PC-3 (cell line): Measurements from ENCODE around the gene SLC35F3. TPM values are rescaled to one million over a fixed set of nuclear protein-coding genes. Genes with fewer than 3 reads are reported as not detected.

Experiments used
- ATAC-seq: fragments of 200-7000 bp; cut with Tn5 transposase; 2 replicates; pipeline ENCODE4 v1.9.1; 2020; ENCODE audit warnings: mild to moderate bottlenecking, moderate library complexity
- BruUV-seq: library from RNA; stranded (reverse); fragments of 400-500 nt; replicated peaks from 2 replicates; lab custom pipeline; 2021; lab: Mats Ljungman, UMichigan
- CTCF ChIA-PET: fragments of 300-600 bp; sonication (Branson Sonifier 250); formaldehyde crosslinking; loops from one replicate; lab custom pipeline; 2022; ENCODE audit warnings: antibody characterized with exemption; lab: Charles Lee
- POLR2A ChIA-PET: fragments of 300-600 bp; sonication (Branson Sonifier 250); formaldehyde crosslinking; loops from one replicate; lab custom pipeline; 2022; ENCODE audit warnings: antibody characterized with exemption; ENCODE audit not compliant: unreplicated experiment; lab: Charles Lee
- DNase-seq: peaks from one replicate; pipeline ENCODE4 v3.0.0-alpha.2; 2015
- H2AFZ ChIP-seq: fragments of 300-600 bp; sonication (generic); 2 replicates; pipeline ENCODE4 v1.6.0; 2016; ENCODE audit warnings: antibody characterized with exemption, low read length
- H3F3A ChIP-seq: fragments of 300-600 bp; sonication (generic); one replicate; pipeline ENCODE4 v1.6.0; 2017; ENCODE audit warnings: antibody characterized with exemption, low read length, control low read depth, mild to moderate bottlenecking; ENCODE audit not compliant: unreplicated experiment
- H3K27ac ChIP-seq: fragments of 300-600 bp; sonication (generic); 2 replicates; pipeline ENCODE4 v1.5.1; 2016; ENCODE audit warnings: mild to moderate bottlenecking, low read length
- H3K27me3 ChIP-seq: fragments of 300-600 bp; sonication (generic); 2 replicates; pipeline ENCODE4 v1.6.1; 2016; ENCODE audit warnings: low read length, mixed read lengths
- H3K36me3 ChIP-seq: fragments of 300-600 bp; sonication (generic); 2 replicates; pipeline ENCODE4 v1.6.1; 2016; ENCODE audit warnings: low read depth, mixed run types, low read length, mixed read lengths
- H3K4me1 ChIP-seq: fragments of 300-600 bp; sonication (generic); 2 replicates; pipeline ENCODE4 v1.5.1; 2016; ENCODE audit warnings: low read length; ENCODE audit not compliant: insufficient read depth
- H3K4me2 ChIP-seq: fragments of 300-600 bp; sonication (generic); 2 replicates; pipeline ENCODE4 v1.6.0; 2016; ENCODE audit warnings: low read length
- H3K4me3 ChIP-seq: fragments of 300-600 bp; sonication (generic); 2 replicates; pipeline ENCODE4 v1.5.1; 2016; ENCODE audit warnings: mild to moderate bottlenecking, low read length, mixed read lengths
- H3K79me2 ChIP-seq: fragments of 300-600 bp; sonication (generic); 2 replicates; pipeline ENCODE4 v1.6.1; 2017; ENCODE audit warnings: low read length, mixed read lengths
- H3K9ac ChIP-seq: fragments of 300-600 bp; sonication (generic); 2 replicates; pipeline ENCODE4 v1.6.0; 2016; ENCODE audit warnings: mild to moderate bottlenecking, low read length
- H3K9me2 ChIP-seq: fragments of 300-600 bp; sonication (generic); replicated peaks from 2 replicates; pipeline ENCODE4 v1.6.1; 2016; ENCODE audit warnings: mixed run types, low read length, mixed read lengths
- H3K9me3 ChIP-seq: fragments of 300-600 bp; sonication (generic); 2 replicates; pipeline ENCODE4 v1.6.1; 2016; ENCODE audit warnings: low read length, mixed read lengths
- H4K20me1 ChIP-seq: fragments of 300-600 bp; sonication (generic); 2 replicates; pipeline ENCODE4 v1.6.1; 2016; ENCODE audit warnings: low read length, mixed read lengths
- CTCF ChIP-seq: fragments of 300-600 bp; sonication (generic); conservative IDR thresholded peaks from 2 replicates; pipeline ENCODE4 v1.5.1; 2017; ENCODE audit warnings: antibody characterized with exemption, low read depth, mild to moderate bottlenecking, low read length
- EZH2 ChIP-seq: fragments of 300-600 bp; sonication (generic); IDR thresholded peaks from one replicate; pipeline ENCODE4 v1.6.1; 2017; ENCODE audit warnings: antibody characterized with exemption, mild to moderate bottlenecking, low read length; ENCODE audit not compliant: unreplicated experiment
- EZH2phosphoT487 ChIP-seq: fragments of 300-600 bp; sonication (generic); IDR thresholded peaks from 2 replicates; pipeline ENCODE4 v1.6.1; 2018; ENCODE audit warnings: mild to moderate bottlenecking, antibody characterized with exemption, low read length, borderline replicate concordance
- intact Hi-C: fragments of 100-400 bp; cut with micrococcal nuclease; formaldehyde crosslinking; loops from 2 replicates; pipeline ENCODE4 v1.9.0; 2023
- total RNA-seq: library from RNA; depleted of rRNA; stranded (reverse); fragments of >200 nt; gene quantifications from 2 replicates; pipeline ENCODE4 v1.2.3, GENCODE V29; 2014

The SLC35F3 gene
- total RNA-seq, 1 experiment from 2014 or later = 17.7 TPM

DNA sequence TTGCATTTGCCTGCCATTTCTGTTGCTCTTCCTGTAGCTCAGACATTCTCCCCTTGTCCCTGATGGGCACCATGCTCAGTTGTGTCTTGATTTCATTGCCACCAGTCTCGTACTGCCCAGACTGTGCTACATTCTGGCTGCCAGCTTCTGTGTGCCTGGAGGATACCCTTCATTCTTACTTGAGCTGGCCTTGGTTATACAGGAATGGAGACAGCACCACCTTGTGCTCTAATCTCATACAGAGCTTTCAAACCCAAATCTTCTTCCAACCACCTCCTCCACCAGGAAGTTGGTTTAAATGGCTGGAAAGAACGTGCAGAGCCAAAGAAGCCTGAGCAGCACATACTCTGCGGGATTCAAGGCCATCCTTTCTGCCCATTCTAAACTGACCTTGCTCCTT lies 165.3 kb downstream of the SLC35F3 start:
- no peak overlapping the region for H3K4me3 ChIP-seq
- no peak overlapping the region for H2AFZ ChIP-seq
- peaks cover 18% of the 10 kb centered on the region for H3K79me2 ChIP-seq
- BruUV-seq = no TSS peak
- H3K9me3 ChIP-seq = 0 out of 2 replicates have a peak, but pooled peaks cover 8% of the 10 kb centered on the region
- DNase-seq = peak; percentile 52
- peaks cover 21% of the 10 kb centered on the region for H3K4me1 ChIP-seq
- intact Hi-C loops = loop anchor here (5.0 kb wide), 2 partner anchors 592 to 767 kb away; no protein-coding TSS in a partner anchor
- no peak overlapping the region for H3K9ac ChIP-seq
- H3K27ac ChIP-seq = no peak overlapping the region
- H3K9me2 ChIP-seq = no peaks in the 10 kb centered on the region
- ChIA-PET POLR2A (no interaction called here), CTCF (no interaction called here)
- 0 out of 2 replicates have a peak, but pooled peaks cover 10% of the 10 kb centered on the region for H3K36me3 ChIP-seq
- no peaks in the 10 kb centered on the region for H3K27me3 ChIP-seq
- no peak overlapping the region for H3K4me2 ChIP-seq
- no peaks in the 10 kb centered on the region for H3F3A ChIP-seq
- no peaks in the 10 kb centered on the region for H4K20me1 ChIP-seq
- TF ChIP-seq EZH2phosphoT487 = no peak
- TF ChIP-seq CTCF = peak; percentile 71
- ATAC-seq = peak; percentile 69

DNA sequence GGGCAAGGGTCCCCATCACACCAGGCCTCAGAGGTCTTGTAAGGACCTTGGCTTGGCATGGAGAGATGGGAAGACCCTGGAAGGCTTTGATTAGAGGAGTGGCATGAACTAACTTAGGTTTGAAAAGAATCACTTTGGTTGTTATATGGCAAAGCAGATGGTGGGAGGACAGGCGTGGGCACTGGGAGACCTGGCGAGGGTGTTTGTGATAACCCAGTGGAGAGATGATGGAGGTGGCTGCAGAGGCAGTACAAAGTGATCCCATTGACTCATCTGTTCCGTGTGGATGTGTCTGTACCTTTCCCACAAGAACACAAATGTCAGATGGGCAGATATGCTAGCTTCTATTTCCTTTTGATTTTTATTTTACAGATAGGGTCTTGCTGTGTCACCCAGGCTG lies 168.3 kb downstream of the SLC35F3 start:
- Histone ChIP-seq H3K36me3 (0 out of 2 replicates have a peak, but pooled peaks cover 10% of the 10 kb centered on the region), H3K79me2 (0 out of 2 replicates have a peak, but pooled peaks cover 3% of the 10 kb centered on the region), H2AFZ (no peak overlapping the region), H3K9me3 (0 out of 2 replicates have a peak, but pooled peaks cover 8% of the 10 kb centered on the region), H3K4me3 (no peak overlapping the region), H3K27ac (no peak overlapping the region), H4K20me1 (no peaks in the 10 kb centered on the region), H3K4me1 (peaks cover 3% of the 10 kb centered on the region), H3K27me3 (no peaks in the 10 kb centered on the region), H3F3A (no peaks in the 10 kb centered on the region), H3K9me2 (no peaks in the 10 kb centered on the region), H3K4me2 (no peak overlapping the region), H3K9ac (no peak overlapping the region)
- DNase-seq (no peak), ATAC-seq (no peak)
- no peak for TF ChIP-seq EZH2
- no peak for TF ChIP-seq EZH2phosphoT487
- no peak for TF ChIP-seq CTCF
- CTCF ChIA-PET = no interaction called here
- POLR2A ChIA-PET = no interaction called here
- intact Hi-C loops = no loop called here
- BruUV-seq = no TSS peak

DNA sequence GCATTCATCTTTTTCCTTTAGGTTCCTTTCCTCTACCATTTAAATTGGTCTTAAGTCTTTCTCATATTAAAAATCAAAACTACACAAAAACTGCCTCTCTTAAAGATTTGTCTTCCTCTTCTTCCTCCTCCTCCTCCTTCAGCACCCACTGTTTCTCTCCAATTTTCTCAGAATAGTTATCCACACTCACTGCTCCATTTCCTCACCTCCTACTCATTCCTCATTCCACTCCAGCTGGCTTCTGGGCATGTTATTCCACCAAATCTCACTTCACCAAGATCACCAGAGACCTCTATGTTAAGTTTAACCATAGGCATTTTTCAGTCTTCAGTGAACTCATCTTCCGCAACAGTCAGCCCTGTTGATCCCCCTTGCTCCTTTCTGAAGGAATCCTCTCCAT lies 173.7 kb downstream of the SLC35F3 start:
- H3K27ac ChIP-seq = no peak overlapping the region
- no peaks in the 10 kb centered on the region for H3F3A ChIP-seq
- H3K9me3 ChIP-seq = 0 out of 2 replicates have a peak, but pooled peaks cover 8% of the 10 kb centered on the region
- H3K9me2 ChIP-seq = no peaks in the 10 kb centered on the region
- TF ChIP-seq CTCF (no peak), EZH2 (no peak), EZH2phosphoT487 (no peak)
- no peaks in the 10 kb centered on the region for H3K4me1 ChIP-seq
- H3K27me3 ChIP-seq = no peaks in the 10 kb centered on the region
- POLR2A ChIA-PET = no interaction called here
- H3K9ac ChIP-seq = no peak overlapping the region
- H2AFZ ChIP-seq = no peak overlapping the region
- DNase-seq = no peak
- H3K79me2 ChIP-seq = no peaks in the 10 kb centered on the region
- intact Hi-C loops = no loop called here
- no TSS peak for BruUV-seq
- no peak overlapping the region for H3K4me3 ChIP-seq
- CTCF ChIA-PET = no interaction called here
- no peaks in the 10 kb centered on the region for H4K20me1 ChIP-seq
- 0 out of 2 replicates have a peak, but pooled peaks cover 8% of the 10 kb centered on the region for H3K36me3 ChIP-seq
- H3K4me2 ChIP-seq = no peak overlapping the region
- no peak for ATAC-seq
